GM10266 (cell line): Measurements from ENCODE around the gene DYNLT3.
A peak's percentile ranks its signal among the peaks of the same experiment; 100 is the strongest.

Experiments
- DNase-seq: peaks from one replicate; pipeline ENCODE4 v3.0.0; 2012; ENCODE audit errors: extremely low spot score
- TF ChIP-seq, protein P1 (sequence below): IDR thresholded peaks from 2 replicates; pipeline ENCODE4 v1.5.1; 2012; ENCODE audit warnings: mild to moderate bottlenecking, low read depth; ENCODE audit not compliant: control insufficient read depth, insufficient read depth; ENCODE audit errors: missing control alignments

Gene DYNLT3

GRCh38 chrX:37844622-37845021 lies 2.7 kb downstream of the DYNLT3 start:
- no peak for DNase-seq
- TF ChIP-seq, protein P1, sequence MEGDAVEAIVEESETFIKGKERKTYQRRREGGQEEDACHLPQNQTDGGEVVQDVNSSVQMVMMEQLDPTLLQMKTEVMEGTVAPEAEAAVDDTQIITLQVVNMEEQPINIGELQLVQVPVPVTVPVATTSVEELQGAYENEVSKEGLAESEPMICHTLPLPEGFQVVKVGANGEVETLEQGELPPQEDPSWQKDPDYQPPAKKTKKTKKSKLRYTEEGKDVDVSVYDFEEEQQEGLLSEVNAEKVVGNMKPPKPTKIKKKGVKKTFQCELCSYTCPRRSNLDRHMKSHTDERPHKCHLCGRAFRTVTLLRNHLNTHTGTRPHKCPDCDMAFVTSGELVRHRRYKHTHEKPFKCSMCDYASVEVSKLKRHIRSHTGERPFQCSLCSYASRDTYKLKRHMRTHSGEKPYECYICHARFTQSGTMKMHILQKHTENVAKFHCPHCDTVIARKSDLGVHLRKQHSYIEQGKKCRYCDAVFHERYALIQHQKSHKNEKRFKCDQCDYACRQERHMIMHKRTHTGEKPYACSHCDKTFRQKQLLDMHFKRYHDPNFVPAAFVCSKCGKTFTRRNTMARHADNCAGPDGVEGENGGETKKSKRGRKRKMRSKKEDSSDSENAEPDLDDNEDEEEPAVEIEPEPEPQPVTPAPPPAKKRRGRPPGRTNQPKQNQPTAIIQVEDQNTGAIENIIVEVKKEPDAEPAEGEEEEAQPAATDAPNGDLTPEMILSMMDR: no peak

DNA sequence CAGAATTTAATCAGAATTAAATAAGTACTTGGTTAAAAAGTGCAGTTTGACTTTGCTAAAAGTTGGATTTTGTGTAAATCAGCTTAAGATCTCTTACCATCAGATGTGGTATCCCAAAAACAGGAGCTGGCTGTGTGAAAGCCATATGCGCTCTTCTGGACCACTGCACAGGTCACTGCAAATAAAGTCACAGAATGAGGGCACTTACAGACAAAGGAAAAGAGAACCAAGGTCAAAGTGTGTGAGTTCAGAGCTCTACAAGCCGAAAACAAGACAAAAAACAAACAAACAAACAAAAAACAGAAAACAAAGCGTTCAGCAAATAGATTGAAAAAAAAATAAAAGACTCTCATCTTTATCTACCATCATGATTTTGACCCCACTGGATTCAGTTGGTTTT lies 6.4 kb downstream of the DYNLT3 start:
- TF ChIP-seq, protein P1: no peak

DNA sequence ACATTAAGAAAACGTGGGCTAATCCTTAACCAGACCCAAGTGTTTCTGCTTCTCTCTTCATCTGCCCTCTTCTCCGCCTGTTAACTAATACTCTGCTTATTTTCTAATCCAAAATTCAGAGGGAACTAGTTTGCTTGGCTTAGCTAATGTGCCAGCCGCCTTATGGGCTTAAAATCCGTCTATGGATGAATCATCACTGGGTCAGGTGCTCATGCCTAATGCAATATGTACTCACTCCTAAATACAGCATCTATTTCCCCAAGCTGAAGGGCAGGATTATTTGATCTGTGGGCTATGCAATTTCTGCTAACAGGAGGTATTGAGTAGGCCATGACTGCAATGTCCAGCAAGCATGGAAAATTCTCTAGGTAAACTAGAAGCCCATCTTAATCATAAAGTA lies 12.4 kb downstream of the DYNLT3 start:
- no peak for DNase-seq
- TF ChIP-seq, protein P1: no peak

More for the DNA sequence above, 6.4 kb downstream of the DYNLT3 start:
- DNase-seq: no peak

GRCh38 chrX:37830371-37830770 lies 17.0 kb downstream of the DYNLT3 start:
- TF ChIP-seq, protein P1: no peak
- DNase-seq: no peak

- TF ChIP-seq, protein P1: no peak
- no peak for DNase-seq
Measured at GRCh38 chrX:37829721-37830120, 17.6 kb downstream of the DYNLT3 start.

DNA sequence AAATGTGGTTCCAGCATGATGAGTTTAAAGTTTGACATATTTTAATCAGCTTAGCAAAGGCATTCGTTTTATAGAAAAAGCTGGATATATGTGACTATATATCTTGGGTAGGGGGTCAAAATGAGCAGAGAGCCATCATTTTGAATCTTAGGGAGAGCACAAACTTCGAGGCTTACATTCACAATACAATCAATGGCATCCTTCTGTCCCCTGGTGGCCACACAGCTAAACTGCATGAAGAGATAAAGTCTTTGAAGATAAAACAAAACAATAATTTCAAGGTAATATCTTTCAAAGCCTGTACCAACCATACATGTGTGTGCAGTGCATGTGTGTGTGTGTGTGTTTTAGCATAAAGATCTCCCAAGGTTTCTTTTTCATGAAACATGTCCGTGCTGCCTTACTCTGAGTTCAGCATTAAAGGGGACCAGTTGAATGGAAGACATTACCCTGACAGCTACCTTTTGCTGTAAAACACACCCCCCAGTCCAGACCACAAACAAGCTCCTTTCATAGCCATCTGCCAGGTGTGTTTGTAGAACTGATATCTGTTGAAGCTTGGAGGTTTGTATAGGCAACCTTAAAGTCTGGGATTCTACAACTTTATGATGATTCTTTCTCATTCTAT lies 22.0 kb downstream of the DYNLT3 start:
- TF ChIP-seq, protein P1: peak; percentile 79
- DNase-seq: no peak

DNA sequence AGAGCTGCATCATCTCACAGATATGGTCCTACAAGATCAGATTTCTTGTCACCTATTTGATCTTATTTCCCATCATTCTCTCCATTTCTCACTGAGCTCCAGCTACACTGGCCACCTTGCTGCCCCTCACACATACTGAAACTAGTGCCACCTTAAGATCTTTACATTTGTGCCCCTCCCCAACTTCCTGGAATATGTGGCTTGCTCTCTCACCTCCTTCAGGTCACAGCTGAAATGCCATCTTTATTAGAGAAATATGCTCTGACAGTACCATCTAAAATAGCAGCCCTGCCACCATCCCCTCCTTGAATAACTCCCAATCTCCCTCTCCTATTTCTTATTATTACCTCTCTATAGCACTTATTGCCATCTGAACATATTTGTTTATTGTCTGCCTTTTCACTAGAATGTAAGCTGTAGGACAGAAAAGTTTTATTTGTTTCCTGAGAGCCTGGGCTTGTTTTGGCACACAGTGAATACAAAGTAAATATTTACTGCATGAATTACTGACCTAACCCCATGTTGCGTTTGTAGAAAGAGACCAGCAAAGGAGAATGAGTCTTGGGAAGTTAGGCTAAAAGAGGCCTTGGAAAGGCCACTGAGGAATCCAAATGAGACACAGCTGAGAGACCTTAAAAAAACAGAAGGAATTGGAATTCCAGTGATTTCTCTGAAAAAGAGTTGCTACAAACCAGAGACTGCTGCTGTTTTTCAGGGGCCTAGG lies 22.7 kb downstream of the DYNLT3 start:
- no peak for DNase-seq
- TF ChIP-seq, protein P1: no peak
